NT2/D1 (cell line): ENCODE measurements around the gene PDLIM5.

Experiments
- SUZ12 ChIP-seq: IDR thresholded peaks from 2 replicates; pipeline ENCODE4 v1.6.1; 2011; ENCODE audit not compliant: insufficient read length, insufficient read depth; ENCODE audit errors: extremely low read depth
- YY1 ChIP-seq: IDR thresholded peaks from 2 replicates; pipeline ENCODE4 v1.6.1; 2011; ENCODE audit not compliant: insufficient read length, insufficient read depth
- ZNF274 ChIP-seq: IDR thresholded peaks from 2 replicates; pipeline ENCODE4 v1.6.1; 2011; ENCODE audit warnings: mild to moderate bottlenecking, low read depth, low read length

GRCh38 chr4:94489098-94489497 is 37.4 kb downstream of the PDLIM5 start:
- no peak for TF ChIP-seq ZNF274
- no peak for TF ChIP-seq YY1
- no peak for TF ChIP-seq SUZ12
